Smooth muscle cell (in vitro differentiated cells): Measurements from ENCODE around the gene CASP8. TPM values are rescaled to one million over a fixed set of nuclear protein-coding genes. Genes with fewer than 3 reads are reported as not detected.
A peak's percentile ranks its signal among the peaks of the same experiment; 100 is the strongest.

Experiments used
- DNase-seq: peaks from one replicate; lab custom pipeline; 2025; ENCODE audit not compliant: unreplicated experiment; lab: John Stamatoyannopoulos, UW
- H2AFZ ChIP-seq: fragments of 200-600 bp; sonication (generic); 2 replicates; pipeline ENCODE4 v1.6.0; 2016; ENCODE audit warnings: antibody characterized with exemption, low read depth, mild to moderate bottlenecking
- H3F3A ChIP-seq: fragments of 200-600 bp; sonication (generic); 2 replicates; pipeline ENCODE4 v1.6.0; 2017; ENCODE audit warnings: antibody characterized with exemption, low read depth
- H3K27ac ChIP-seq: fragments of 200-600 bp; sonication (generic); 2 replicates; pipeline ENCODE4 v1.5.1; 2016; ENCODE audit warnings: low read depth, mild to moderate bottlenecking
- H3K27me3 ChIP-seq: fragments of 200-600 bp; sonication (generic); 2 replicates; pipeline ENCODE4 v1.6.1; 2016; ENCODE audit warnings: low read depth, mild to moderate bottlenecking
- H3K36me3 ChIP-seq: fragments of 200-600 bp; sonication (generic); 2 replicates; pipeline ENCODE4 v1.5.1; 2016; ENCODE audit warnings: low read depth
- H3K4me1 ChIP-seq: fragments of 200-600 bp; sonication (generic); 2 replicates; pipeline ENCODE4 v1.5.1; 2016; ENCODE audit warnings: low read depth
- H3K4me2 ChIP-seq: fragments of 200-600 bp; sonication (generic); 2 replicates; pipeline ENCODE4 v1.6.0; 2016; ENCODE audit warnings: mild to moderate bottlenecking
- H3K4me3 ChIP-seq: fragments of 200-600 bp; sonication (generic); 2 replicates; pipeline ENCODE4 v1.5.1; 2016; ENCODE audit warnings: mild to moderate bottlenecking
- H3K79me2 ChIP-seq: fragments of 200-600 bp; sonication (generic); 2 replicates; pipeline ENCODE4 v1.6.0; 2016; ENCODE audit warnings: low read depth, mild to moderate bottlenecking
- H3K9ac ChIP-seq: fragments of 200-600 bp; sonication (generic); 2 replicates; pipeline ENCODE4 v1.6.0; 2016; ENCODE audit warnings: low read depth
- H3K9me3 ChIP-seq: fragments of 200-600 bp; sonication (generic); replicated peaks from 2 replicates; pipeline ENCODE4 v1.5.1; 2016; ENCODE audit warnings: low read depth
- H4K20me1 ChIP-seq: fragments of 200-600 bp; sonication (generic); 2 replicates; pipeline ENCODE4 v1.6.0; 2016; ENCODE audit warnings: low read depth
- WGBS: methylation state at CpG from one replicate; pipeline ENCODE4 v1.1.7; 2016; ENCODE audit warnings: low lambda C conversion rate; 5-methylcytosine and 5-hydroxymethylcytosine counted together
- polyA plus RNA-seq: library from polyadenylated mRNA; unstranded; fragments of >200 nt; fragmentation: Nextera tagmentation; extraction: Ambion mirVana; gene quantifications from 2 replicates; pipeline ENCODE4 v1.2.1, GENCODE V29; 2016
- total RNA-seq: library from RNA; depleted of rRNA; stranded (reverse); fragments of >200 nt; gene quantifications from 2 replicates; pipeline ENCODE4 v1.2.3, GENCODE V29; 2014
- TF ChIP-seq, protein P1 (sequence below): fragments of 200-600 bp; sonication (generic); IDR thresholded peaks from 2 replicates; pipeline ENCODE4 v1.5.1; 2017; ENCODE audit warnings: borderline replicate concordance, mild to moderate bottlenecking, antibody characterized with exemption; ENCODE audit not compliant: insufficient read depth, poor library complexity, severe bottlenecking

CASP8 gene
- total and polyA plus RNA-seq, 2 experiments from 2014 or later, result 5.7 to 12.9 TPM

DNA sequence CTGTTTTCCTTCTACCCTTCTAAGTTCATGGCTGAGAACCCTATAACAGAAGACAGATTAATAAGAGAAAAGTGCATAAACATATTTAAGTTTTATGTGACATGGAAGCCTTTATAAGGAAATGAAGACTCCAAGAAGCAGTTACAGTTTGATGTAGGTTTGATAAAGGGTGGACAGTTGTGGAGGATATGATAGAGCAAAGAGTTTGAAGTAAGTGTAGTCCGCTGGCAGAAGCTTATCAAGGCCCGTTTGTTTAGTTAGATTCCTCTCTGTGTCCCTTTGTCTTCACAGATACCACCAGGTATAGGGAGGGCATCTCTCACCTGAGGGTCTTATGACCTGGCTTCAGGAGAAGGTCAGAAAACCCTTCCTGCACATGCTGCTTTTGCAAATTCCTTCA is 10.4 kb upstream of the CASP8 start:
- Histone ChIP-seq H3K9me3 (no peaks in the 10 kb centered on the region), H3K9ac (no peak overlapping the region), H3K27ac (no peak overlapping the region), H2AFZ (no peak overlapping the region), H3K27me3 (no peaks in the 10 kb centered on the region), H3F3A (no peaks in the 10 kb centered on the region), H3K36me3 (no peaks in the 10 kb centered on the region), H3K4me2 (no peak overlapping the region), H3K4me3 (no peak overlapping the region), H3K4me1 (no peaks in the 10 kb centered on the region), H4K20me1 (no peaks in the 10 kb centered on the region), H3K79me2 (no peaks in the 10 kb centered on the region)
- TF ChIP-seq, protein P1, sequence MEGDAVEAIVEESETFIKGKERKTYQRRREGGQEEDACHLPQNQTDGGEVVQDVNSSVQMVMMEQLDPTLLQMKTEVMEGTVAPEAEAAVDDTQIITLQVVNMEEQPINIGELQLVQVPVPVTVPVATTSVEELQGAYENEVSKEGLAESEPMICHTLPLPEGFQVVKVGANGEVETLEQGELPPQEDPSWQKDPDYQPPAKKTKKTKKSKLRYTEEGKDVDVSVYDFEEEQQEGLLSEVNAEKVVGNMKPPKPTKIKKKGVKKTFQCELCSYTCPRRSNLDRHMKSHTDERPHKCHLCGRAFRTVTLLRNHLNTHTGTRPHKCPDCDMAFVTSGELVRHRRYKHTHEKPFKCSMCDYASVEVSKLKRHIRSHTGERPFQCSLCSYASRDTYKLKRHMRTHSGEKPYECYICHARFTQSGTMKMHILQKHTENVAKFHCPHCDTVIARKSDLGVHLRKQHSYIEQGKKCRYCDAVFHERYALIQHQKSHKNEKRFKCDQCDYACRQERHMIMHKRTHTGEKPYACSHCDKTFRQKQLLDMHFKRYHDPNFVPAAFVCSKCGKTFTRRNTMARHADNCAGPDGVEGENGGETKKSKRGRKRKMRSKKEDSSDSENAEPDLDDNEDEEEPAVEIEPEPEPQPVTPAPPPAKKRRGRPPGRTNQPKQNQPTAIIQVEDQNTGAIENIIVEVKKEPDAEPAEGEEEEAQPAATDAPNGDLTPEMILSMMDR, result no peak
- DNase-seq, result no peak
- WGBS, result 92% methylated on average over 2 of the region's 2 CpGs

GRCh38 chr2:201250741-201251140 is 9.6 kb upstream of the CASP8 start:
- H3K4me3 ChIP-seq, result no peak overlapping the region
- WGBS, result 91% methylated on average over 4 of the region's 4 CpGs
- no peaks in the 10 kb centered on the region for H3K36me3 ChIP-seq
- H3K4me2 ChIP-seq, result no peak overlapping the region
- H3K79me2 ChIP-seq, result no peaks in the 10 kb centered on the region
- no peaks in the 10 kb centered on the region for H4K20me1 ChIP-seq
- H3K9ac ChIP-seq, result no peak overlapping the region
- H3K27ac ChIP-seq, result no peak overlapping the region
- no peaks in the 10 kb centered on the region for H3K9me3 ChIP-seq
- no peak for DNase-seq
- TF ChIP-seq, protein P1, result no peak
- H3F3A ChIP-seq, result no peaks in the 10 kb centered on the region
- no peaks in the 10 kb centered on the region for H3K4me1 ChIP-seq
- H3K27me3 ChIP-seq, result no peaks in the 10 kb centered on the region
- no peak overlapping the region for H2AFZ ChIP-seq

- Histone ChIP-seq H3K79me2 (peaks cover 5% of the 10 kb centered on the region), H3K9ac (no peak overlapping the region), H3F3A (no peaks in the 10 kb centered on the region), H3K36me3 (no peaks in the 10 kb centered on the region), H3K27me3 (no peaks in the 10 kb centered on the region), H3K4me2 (no peak overlapping the region), H2AFZ (peak overlapping the region; percentile 54), H3K27ac (no peak overlapping the region), H3K4me3 (no peak overlapping the region), H3K4me1 (no peaks in the 10 kb centered on the region), H4K20me1 (no peaks in the 10 kb centered on the region), H3K9me3 (no peaks in the 10 kb centered on the region)
- TF ChIP-seq, protein P1, result no peak
- WGBS, result 68% methylated on average over 5 of the region's 5 CpGs
- no peak for DNase-seq
Observed at GRCh38 chr2:201254081-201254730, 6.1 kb upstream of the CASP8 start.
